A673 (cell line): ENCODE data around the gene JAG1. TPM values are rescaled to one million over a fixed set of nuclear protein-coding genes. Genes with fewer than 3 reads are reported as not detected.
A peak's percentile ranks its signal among the peaks of the same experiment; 100 is the strongest.

ENCODE experiments used
- BruUV-seq: library from RNA; stranded (reverse); fragments of 400-500 nt; replicated peaks from 2 replicates; lab custom pipeline; 2021; lab: Mats Ljungman, UMichigan
- CTCF ChIA-PET: fragments of 300-600 bp; sonication (Branson Sonifier 250); formaldehyde crosslinking; loops from one replicate; lab custom pipeline; 2022; ENCODE audit warnings: antibody characterized with exemption; lab: Charles Lee
- POLR2A ChIA-PET: fragments of 300-600 bp; sonication (Branson Sonifier 250); formaldehyde crosslinking; loops from one replicate; lab custom pipeline; 2022; ENCODE audit warnings: antibody characterized with exemption; ENCODE audit not compliant: low non-redundant PET; lab: Charles Lee
- DNase-seq: peaks from one replicate; pipeline ENCODE4 v3.0.0-alpha.2; 2015; ENCODE audit warnings: low spot score
- H3K27ac ChIP-seq: fragments of 200-600 bp; sonication (generic); 2 replicates; pipeline ENCODE4 v1.5.1; 2016; ENCODE audit warnings: mixed run types, low read depth, mild to moderate bottlenecking, mixed read lengths, antibody characterized with exemption, low read length; ENCODE audit not compliant: poor library complexity, severe bottlenecking
- H3K27me3 ChIP-seq: fragments of 200-600 bp; sonication (generic); replicated peaks from 2 replicates; pipeline ENCODE4 v1.6.1; 2017; ENCODE audit warnings: mixed run types, low read depth, mild to moderate bottlenecking, mixed read lengths, antibody characterized with exemption, low read length; ENCODE audit not compliant: insufficient read depth, poor library complexity
- H3K36me3 ChIP-seq: fragments of 200-600 bp; sonication (generic); 2 replicates; pipeline ENCODE4 v1.6.1; 2016; ENCODE audit warnings: mixed run types, mild to moderate bottlenecking, mixed read lengths, antibody characterized with exemption, low read length; ENCODE audit not compliant: insufficient read depth, poor library complexity, severe bottlenecking
- H3K4me1 ChIP-seq: fragments of 200-600 bp; sonication (generic); 2 replicates; pipeline ENCODE4 v1.6.1; 2017; ENCODE audit warnings: mixed run types, mild to moderate bottlenecking, mixed read lengths, antibody characterized with exemption, low read length; ENCODE audit not compliant: insufficient read depth, poor library complexity, severe bottlenecking
- H3K4me3 ChIP-seq: fragments of 200-600 bp; sonication (generic); 2 replicates; pipeline ENCODE4 v1.5.1; 2016; ENCODE audit warnings: low read depth, mixed run types, mild to moderate bottlenecking, mixed read lengths, low read length; ENCODE audit not compliant: poor library complexity, severe bottlenecking
- H3K9me3 ChIP-seq: fragments of 200-600 bp; sonication (generic); 2 replicates; pipeline ENCODE4 v1.6.1; 2016; ENCODE audit warnings: mixed run types, low read depth, mild to moderate bottlenecking, mixed read lengths, antibody characterized with exemption, low read length; ENCODE audit not compliant: poor library complexity, severe bottlenecking
- EZH2 ChIP-seq: fragments of 200-600 bp; sonication (generic); IDR thresholded peaks from 2 replicates; pipeline ENCODE4 v1.6.1; 2017; ENCODE audit warnings: borderline replicate concordance, low read depth, mild to moderate bottlenecking, mixed read lengths, antibody characterized with exemption, low read length; ENCODE audit not compliant: poor library complexity, severe bottlenecking
- intact Hi-C: fragments of 100-400 bp; cut with micrococcal nuclease; formaldehyde crosslinking; loops from one replicate; pipeline ENCODE4 v1.10.0; 2022; ENCODE audit not compliant: unreplicated experiment
- total RNA-seq: library from RNA; stranded (reverse); gene quantifications from 2 replicates; pipeline ENCODE4 v1.2.3, GENCODE V29; 2021
- TF ChIP-seq, protein P1 (sequence below): fragments of 300-800, 200-600 bp; sonication (generic); conservative IDR thresholded peaks from 2 replicates; pipeline ENCODE4 v1.5.1; 2017; ENCODE audit warnings: low read depth, mild to moderate bottlenecking, antibody characterized with exemption, low read length, moderate library complexity, mixed read lengths

The JAG1 gene
- total RNA-seq, 1 experiment from 2014 or later, result 57.5 TPM

- POLR2A ChIA-PET, result interaction anchor here (0.7 kb wide), 1 partner anchor 14 kb away, joined by 4 read pairs; no protein-coding TSS in a partner anchor
- CTCF ChIA-PET, result interaction anchor here (0.5 kb wide), 1 partner anchor 21 kb away, joined by 3 read pairs; no protein-coding TSS in a partner anchor
- peak; percentile 35 for DNase-seq
These were observed 22.9 kb upstream of the JAG1 start for GRCh38 chr20:10696650-10697049.

DNA sequence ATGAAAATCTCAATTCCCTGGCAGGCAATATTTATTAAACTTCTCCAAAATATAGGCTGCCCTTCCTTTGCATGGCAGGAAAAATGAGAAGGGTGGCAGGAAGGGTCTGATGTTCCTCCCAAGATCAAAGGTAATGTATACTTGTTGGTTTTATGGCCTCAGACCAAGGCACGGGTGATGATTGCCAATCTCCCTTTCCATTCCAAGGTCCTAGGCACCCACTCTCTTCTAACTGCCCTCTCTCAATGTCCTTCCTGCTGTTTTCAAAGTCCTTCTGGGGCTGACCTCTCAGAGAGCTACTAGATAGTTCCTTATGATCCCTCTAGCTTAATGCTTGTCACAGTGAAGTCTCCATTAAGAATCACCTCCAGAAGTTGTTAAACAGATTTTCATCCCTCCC is 15.6 kb upstream of the JAG1 start:
- Histone ChIP-seq H3K4me1 (no peaks in the 10 kb centered on the region), H3K4me3 (no peak overlapping the region), H3K27me3 (no peaks in the 10 kb centered on the region), H3K9me3 (no peaks in the 10 kb centered on the region), H3K27ac (no peak overlapping the region), H3K36me3 (no peaks in the 10 kb centered on the region)
- DNase-seq, result no peak
- POLR2A ChIA-PET, result no interaction called here
- no peak for TF ChIP-seq EZH2
- TF ChIP-seq, protein P1, sequence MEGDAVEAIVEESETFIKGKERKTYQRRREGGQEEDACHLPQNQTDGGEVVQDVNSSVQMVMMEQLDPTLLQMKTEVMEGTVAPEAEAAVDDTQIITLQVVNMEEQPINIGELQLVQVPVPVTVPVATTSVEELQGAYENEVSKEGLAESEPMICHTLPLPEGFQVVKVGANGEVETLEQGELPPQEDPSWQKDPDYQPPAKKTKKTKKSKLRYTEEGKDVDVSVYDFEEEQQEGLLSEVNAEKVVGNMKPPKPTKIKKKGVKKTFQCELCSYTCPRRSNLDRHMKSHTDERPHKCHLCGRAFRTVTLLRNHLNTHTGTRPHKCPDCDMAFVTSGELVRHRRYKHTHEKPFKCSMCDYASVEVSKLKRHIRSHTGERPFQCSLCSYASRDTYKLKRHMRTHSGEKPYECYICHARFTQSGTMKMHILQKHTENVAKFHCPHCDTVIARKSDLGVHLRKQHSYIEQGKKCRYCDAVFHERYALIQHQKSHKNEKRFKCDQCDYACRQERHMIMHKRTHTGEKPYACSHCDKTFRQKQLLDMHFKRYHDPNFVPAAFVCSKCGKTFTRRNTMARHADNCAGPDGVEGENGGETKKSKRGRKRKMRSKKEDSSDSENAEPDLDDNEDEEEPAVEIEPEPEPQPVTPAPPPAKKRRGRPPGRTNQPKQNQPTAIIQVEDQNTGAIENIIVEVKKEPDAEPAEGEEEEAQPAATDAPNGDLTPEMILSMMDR, result no peak
- CTCF ChIA-PET, result no interaction called here
- no TSS peak for BruUV-seq
- intact Hi-C loops, result no loop called here

More at GRCh38 chr20:10696650-10697049, 22.9 kb upstream of the JAG1 start:
- Histone ChIP-seq H3K4me1 (no peaks in the 10 kb centered on the region), H3K9me3 (no peaks in the 10 kb centered on the region), H3K27me3 (no peaks in the 10 kb centered on the region), H3K4me3 (no peak overlapping the region), H3K36me3 (no peaks in the 10 kb centered on the region), H3K27ac (no peak overlapping the region)
- intact Hi-C loops, result no loop called here
- no TSS peak for BruUV-seq
- no peak for TF ChIP-seq EZH2
- TF ChIP-seq, protein P1, result peak; percentile 90

DNA sequence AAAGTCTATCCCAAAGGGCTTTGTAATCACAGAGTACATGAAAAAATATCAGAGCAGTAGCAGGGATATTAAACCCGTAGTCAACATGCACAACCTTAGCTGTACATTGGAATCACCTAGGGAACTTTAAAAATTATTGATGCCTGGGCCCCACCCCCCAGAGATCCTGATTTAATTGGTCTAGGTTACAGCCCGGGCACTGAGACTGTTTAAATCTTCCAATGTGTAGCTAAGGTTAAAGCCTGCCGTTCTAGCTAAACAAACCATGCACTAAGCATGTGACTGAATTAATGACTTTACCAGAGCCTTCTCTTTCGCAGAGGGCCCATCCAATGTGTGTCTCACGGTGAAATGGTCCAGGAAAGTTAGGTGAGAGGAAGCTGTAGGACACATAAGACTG is 14.1 kb upstream of the JAG1 start:
- no TSS peak for BruUV-seq
- CTCF ChIA-PET, result no interaction called here
- intact Hi-C loops, result no loop called here

More for the DNA sequence above, 14.1 kb upstream of the JAG1 start:
- TF ChIP-seq, protein P1, result no peak
- no peak for TF ChIP-seq EZH2
- Histone ChIP-seq H3K27me3 (no peaks in the 10 kb centered on the region), H3K4me1 (no peaks in the 10 kb centered on the region), H3K9me3 (no peaks in the 10 kb centered on the region), H3K4me3 (no peak overlapping the region), H3K36me3 (no peaks in the 10 kb centered on the region), H3K27ac (no peak overlapping the region)
- no peak for DNase-seq
- POLR2A ChIA-PET, result interaction anchor here (0.6 kb wide), 1 partner anchor 580 kb away, joined by 10 read pairs; no protein-coding TSS in a partner anchor
